ENCODE results near the gene MSL2.
A peak's percentile ranks its signal among the peaks of the same experiment; 100 is the strongest.
"Not testable (repeated sequence)": the region's sequence is repeated elsewhere in the genome, so short reads cannot be mapped to it uniquely, and the experiment has no call there.

Gene MSL2

DNA sequence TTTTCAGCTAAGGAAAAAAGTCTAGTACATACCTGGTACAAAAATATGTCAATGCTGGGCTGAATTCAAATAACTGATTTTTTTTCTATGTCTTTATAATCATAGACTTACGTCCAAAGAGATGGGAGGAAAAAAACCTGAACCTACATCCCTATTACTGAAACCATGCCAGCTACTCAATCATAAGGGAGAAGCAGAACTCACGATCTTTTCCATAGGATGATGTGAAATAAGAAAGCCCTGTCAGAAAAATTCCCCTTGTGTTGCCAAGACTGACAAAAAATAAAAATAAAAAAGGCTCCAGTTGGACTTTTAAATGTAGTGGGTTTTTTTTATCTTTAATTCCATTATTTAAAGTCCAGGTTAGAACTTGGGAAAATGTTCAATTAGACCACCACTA lies 3.3 kb downstream of the MSL2 start:
- DNase-seq = no peak

GRCh38 chr3:136192195-136192594 lies 3.9 kb downstream of the MSL2 start:
- DNase-seq = not testable (repeated sequence)

DNA sequence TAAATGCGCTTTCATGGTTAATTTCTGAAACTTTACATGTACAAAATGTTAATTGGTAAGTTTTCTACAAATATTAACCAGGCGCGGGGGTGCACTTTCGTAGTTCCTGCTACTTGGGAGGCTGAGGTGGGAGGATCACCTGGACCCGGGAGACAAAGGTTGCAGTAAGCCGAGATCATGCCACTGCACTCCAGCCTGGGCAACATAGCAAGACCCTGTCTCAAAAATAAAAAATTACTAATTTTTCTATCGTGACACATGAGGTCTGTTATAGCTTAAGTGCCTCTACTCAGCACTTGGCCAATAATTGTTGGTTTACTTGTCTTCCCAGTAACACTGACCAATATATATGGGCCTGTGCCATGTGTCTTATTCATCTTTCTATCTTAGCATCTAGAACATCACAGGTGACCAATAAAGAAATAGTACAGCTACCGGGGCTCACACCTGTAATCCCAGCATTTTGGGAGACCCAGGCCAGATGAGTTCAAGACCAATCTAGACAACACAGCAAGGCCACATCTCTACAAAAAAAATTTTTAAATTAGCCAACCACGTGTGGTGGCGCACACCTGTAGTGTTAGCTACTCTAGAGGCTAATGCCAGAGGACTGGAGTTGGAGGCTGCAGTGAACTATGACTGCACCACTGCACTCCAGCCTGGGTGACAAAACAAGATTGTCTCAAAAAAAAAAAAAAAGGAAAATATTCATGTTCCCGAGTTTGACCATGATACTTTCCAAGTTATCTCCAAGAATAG lies 6.1 kb downstream of the MSL2 start:
- DNase-seq = no peak

GRCh38 chr3:136189043-136189442 lies 7.1 kb downstream of the MSL2 start:
- no peak for DNase-seq

- DNase-seq = no peak
Measured at GRCh38 chr3:136187868-136188267, 8.3 kb downstream of the MSL2 start.

DNA sequence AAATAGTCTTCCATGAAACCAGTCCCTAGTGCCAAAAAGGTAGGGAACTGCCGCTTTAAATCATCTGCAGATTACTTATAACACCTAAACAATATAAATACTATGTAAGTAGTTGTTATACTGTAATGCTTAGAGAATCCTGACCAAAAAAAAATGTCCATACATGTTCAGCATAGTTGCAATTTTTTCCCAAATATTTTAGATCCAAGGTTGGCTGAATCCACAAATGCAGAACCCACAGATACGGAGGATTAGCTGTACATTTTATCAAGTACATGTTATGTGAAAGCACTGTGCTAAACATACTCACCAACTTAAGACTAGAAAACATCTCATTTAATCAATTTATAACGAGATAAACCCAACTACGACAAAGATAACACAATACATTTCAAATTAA lies 9.3 kb downstream of the MSL2 start:
- DNase-seq = no peak

DNA sequence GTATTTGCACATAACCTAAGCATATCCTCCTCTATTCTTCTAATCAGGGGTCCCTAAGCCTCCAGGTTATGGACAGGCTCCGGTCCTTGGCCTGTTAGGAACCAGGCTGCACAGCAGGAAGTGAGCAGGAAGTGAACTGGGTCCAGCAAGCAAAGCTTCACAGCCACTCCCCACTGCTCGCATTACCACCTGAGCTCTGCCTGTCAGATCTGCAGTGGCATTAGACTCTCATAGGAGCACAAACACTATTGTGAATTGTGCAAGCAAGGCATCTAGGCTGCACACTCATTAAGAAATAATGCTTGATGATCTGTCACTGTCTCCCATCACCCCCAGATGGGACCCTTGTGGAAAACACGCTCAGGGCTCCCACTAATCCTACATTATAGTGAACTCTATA lies 9.8 kb downstream of the MSL2 start:
- no peak for DNase-seq

DNA sequence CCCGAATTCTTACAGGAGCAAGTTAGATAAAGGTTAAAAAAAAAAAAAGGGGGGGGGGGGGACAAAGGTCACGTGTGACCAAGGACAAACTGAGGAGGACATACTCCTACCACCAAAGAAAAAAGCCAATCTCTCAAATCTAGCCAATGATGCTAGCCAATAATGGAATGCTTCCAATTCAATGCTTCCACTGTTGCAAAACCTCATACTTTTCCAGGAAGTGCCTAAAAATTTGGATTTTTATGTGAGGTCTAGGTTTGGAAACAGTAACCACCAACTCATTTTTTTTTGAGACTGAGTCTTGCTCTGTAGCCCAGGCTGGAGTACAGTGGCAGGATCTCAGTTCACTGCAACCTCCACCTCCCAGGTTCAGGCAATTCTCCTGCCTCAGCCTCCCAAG lies 11.4 kb downstream of the MSL2 start:
- DNase-seq = no peak

DNA sequence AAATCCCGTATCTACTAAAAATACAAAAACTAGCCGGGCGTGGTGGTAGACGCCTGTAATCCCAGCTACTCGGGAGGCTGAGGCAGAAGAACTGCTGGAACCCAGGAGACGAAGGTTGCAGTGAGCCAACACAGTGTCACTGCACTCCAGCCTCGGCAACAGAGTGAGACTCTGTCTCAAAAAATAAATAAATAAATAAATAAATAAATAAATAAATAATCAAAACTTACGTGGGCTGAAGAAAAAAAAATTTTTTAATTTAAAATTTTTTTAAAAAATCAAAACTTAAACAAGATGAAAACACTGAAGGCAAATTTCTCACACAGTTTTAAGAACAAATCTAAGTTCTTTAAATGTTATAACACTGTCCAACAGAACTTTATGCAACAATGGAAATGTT lies 14.4 kb downstream of the MSL2 start:
- no peak for DNase-seq

DNA sequence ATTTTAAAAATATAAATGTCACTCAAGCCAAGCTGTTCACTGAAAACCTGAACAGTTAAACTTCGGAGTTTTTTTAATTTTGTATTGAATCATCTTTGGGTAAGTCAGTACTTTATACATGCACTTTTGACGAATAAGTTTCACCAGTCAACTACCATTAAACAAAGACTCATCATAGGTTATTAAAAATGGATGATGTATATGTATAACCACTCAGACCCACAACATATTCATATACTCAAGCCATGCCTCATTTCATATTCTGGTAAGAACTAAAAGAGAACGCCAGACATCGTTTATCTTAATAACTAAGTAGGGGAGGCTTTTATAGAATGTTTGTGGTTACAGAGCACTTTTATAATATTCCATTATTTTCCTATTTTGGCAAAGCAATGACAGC lies 18.3 kb downstream of the MSL2 start:
- no peak for DNase-seq

DNA sequence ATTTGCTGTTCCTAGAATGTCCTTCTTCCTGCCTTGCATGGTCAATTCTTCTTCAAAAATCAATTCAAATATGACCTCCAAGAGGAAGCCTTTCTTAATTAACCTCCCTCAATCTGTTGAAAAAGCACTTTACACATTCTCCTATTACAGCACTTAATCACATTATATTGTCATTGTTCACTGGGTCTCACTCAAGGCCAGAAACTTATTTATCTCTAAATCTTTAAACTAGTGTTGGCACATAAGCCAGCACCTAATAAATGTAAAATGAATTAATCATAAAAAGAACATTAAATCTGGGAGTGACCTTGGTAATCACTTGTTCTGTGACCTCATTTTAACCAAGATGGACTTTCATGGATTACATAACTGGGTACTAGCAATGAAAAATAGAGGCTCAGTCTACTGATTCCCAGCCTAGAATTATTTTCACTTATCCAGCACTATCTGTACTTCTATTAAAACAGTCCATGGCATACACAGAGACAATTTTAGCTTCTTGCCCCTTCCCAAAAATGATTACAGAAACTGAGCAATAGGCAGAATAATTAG lies 22.1 kb downstream of the MSL2 start:
- no peak for DNase-seq

- DNase-seq = peak; percentile 21
Measured at GRCh38 chr3:136171097-136171542, 25.0 kb downstream of the MSL2 start.

GRCh38 chr3:136168236-136168635 lies 27.9 kb downstream of the MSL2 start:
- not testable (repeated sequence) for DNase-seq

DNA sequence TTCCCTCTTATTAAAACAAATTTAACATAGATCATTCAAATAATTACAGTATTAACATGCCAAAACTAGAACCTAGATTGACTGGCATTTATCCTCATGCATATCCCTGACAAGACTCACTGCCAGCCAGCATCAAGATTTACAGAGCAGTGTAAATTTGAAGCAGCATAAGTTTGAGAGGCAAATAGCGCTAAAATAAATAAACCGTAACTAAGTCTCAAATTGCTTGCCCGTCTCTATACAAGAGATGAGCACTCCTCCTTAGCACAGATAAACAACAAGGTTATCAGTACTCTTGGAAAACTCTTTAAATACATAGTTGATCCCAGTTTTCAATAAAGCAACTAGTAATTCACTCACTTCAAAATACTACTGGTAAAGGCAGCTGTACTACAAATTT lies 29.6 kb downstream of the MSL2 start:
- DNase-seq = no peak

DNA sequence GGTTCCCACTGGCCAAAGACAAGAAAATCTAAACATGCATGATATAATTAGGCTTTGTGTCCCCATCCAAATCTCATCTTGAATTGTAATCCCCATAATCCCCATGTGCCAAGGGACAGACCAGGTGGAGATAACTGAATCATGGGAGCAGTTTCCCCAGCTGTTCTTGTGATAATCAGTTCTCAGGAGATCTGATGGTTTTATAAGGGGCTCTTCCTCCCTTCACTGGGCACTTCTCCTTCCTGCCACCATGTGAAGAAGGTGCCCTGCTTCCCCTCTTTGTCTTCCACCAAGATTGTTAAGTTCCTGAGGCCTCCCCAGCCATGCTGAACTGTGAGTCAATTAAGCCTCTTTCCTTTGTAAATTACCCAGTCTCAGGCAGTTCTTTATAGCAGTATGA lies 32.5 kb downstream of the MSL2 start:
- DNase-seq = not testable (repeated sequence)

GRCh38 chr3:136162322-136162721 lies 33.8 kb downstream of the MSL2 start:
- no peak for DNase-seq

DNA sequence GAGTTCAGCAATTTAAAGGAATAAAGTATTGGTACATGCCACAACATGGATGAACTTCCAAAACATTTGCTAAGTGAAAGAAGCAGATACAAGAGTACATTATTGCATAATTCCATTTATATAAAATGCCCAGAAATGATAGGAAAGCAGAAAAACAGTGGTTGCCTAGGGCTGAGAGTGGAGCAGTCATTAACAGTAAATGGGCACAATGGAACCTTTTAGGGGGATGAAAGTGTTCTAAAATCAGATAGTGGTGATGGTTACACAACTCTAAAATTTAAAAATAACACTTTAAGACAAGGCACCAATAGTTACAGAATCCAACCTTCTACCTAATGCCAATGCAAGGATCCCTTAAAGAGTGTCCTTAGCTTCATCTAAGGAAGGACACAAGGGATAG lies 34.6 kb downstream of the MSL2 start:
- DNase-seq = no peak

GRCh38 chr3:136152963-136153362 lies 43.2 kb downstream of the MSL2 start:
- DNase-seq = no peak

DNA sequence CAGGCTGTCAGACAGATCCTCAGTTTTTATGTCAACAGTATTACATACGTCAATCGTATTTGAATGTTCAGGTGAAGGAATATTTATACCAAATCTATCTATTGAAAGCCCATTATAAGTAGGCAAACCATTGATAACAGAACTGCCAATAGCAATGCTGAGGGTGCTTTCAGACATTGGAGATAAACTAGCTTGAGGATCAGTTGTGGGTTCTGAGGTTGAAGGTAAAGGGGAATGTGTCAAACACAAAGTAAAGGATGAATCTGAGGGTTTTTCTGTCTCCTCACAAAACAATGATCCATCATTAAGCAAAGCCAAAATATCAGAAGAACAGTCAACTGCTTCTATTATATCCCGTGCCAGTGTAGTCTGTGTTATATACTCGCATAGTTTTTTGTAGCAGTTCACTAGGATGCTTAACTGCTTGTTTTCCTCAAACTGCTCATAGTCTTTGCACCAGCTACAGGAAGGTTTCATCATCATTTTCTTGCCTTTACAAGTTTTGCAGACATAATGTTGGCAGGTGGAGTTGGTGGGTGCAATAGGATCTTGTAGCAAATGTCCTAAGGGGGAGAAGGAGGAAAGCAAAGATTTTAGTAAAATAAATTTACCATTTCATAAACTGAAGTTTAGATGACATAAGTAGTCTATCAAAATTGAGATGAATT lies 43.8 kb downstream of the MSL2 start:
- no peak for DNase-seq

DNA sequence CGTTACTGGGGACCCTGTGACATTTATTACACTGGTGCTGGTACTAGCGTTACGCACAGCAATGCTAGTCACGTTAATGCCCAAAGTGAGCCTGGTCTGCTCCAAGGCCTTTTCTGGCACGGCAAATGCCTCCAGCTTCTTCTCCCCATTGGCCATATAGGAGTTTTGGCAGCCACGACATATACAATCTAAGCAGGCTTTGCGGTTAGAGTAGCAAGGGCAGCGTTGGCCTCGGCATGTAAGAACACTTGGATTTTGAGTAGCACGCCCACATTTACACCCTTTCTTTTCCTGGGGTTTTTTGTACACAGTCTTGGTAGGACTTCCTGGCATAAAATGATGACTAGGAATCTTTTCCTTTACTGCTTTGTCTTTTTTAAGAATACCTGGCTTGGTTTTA lies 44.9 kb downstream of the MSL2 start:
- DNase-seq = no peak

- no peak for DNase-seq
Measured at GRCh38 chr3:136149667-136150066, 46.5 kb downstream of the MSL2 start.

GRCh38 chr3:136146981-136147729 lies 49.0 kb downstream of the MSL2 start:
- DNase-seq = no peak

GRCh38 chr3:136144397-136144796 lies 51.7 kb downstream of the MSL2 start:
- DNase-seq = not testable (repeated sequence)

DNA sequence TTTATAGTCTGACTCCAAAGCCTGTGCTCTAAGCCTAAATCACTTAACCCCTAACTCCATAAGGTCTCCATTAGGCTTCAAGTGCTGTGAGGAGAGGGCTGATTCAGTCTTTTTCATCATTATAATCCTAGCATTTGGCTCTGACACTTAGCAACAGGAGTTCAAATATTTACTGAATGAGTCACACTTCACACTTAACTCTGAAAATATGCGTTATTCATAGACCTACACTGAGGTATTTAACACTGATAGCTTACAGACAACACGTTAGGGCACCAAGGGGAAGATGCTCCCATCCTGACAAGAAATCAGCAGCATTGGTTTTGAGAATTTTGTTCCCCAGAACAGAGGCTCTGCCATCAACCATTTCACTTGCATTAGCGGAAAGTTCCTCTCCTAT lies 53.5 kb downstream of the MSL2 start:
- DNase-seq = no peak

Data from activated naive CD4-positive, alpha-beta T cell treated with anti-CD3 and anti-CD28 coated beads, Interleukin-2, amount 50 U/mL, for 16 hours (primary cell).